ENCODE results near the gene ZBTB7C.

- TF ChIP-seq CTCF (conservative IDR thresholded peaks at IDR 0.05; ENCODE audit: low read length) (no peak), EZH2phosphoT487 (IDR thresholded peaks at IDR 0.05; ENCODE audit: borderline replicate concordance, low read depth, low read length) (no peak)
Observed at GRCh38 chr18:48404716-48405507, 4.3 kb downstream of the ZBTB7C start.

All from OCI-LY7 (cell line).